ENCODE data around the gene TLE5.
"Not testable (repeated sequence)": the region's sequence is repeated elsewhere in the genome, so short reads cannot be mapped to it uniquely, and the experiment has no call there.

Gene TLE5

GRCh38 chr19:3061182-3062161, 823 bp downstream of the TLE5 start:
- DNase-seq (ENCODE audit: low read depth, low spot score), result no peak

- DNase-seq (ENCODE audit: low read depth, low spot score), result no peak
These were observed 1.5 kb downstream of the TLE5 start for GRCh38 chr19:3060857-3061181.

DNA sequence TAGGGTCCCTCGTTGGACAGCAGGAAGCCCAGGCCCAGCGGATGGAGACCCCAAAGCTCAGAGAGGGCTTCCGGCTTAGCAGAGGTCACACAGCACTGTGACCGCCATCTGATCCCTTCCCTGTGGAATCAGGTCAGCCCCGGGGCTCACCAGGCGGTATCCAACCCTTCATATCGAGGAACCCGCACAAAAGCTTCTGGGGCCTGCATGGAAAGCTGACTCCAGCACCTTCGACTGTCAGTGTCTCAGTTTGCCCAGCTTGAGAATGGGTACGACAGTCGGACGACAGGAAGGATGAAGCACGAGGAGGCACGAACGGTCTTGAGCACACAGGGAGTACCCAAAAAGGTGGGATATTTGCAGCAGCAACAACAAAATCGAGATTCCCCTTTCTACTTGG, 2.6 kb downstream of the TLE5 start:
- no peak for DNase-seq (ENCODE audit: low read depth, low spot score)

- no peak for DNase-seq (ENCODE audit: low read depth, low spot score)
These were observed 3.4 kb downstream of the TLE5 start for GRCh38 chr19:3058821-3059314.

DNA sequence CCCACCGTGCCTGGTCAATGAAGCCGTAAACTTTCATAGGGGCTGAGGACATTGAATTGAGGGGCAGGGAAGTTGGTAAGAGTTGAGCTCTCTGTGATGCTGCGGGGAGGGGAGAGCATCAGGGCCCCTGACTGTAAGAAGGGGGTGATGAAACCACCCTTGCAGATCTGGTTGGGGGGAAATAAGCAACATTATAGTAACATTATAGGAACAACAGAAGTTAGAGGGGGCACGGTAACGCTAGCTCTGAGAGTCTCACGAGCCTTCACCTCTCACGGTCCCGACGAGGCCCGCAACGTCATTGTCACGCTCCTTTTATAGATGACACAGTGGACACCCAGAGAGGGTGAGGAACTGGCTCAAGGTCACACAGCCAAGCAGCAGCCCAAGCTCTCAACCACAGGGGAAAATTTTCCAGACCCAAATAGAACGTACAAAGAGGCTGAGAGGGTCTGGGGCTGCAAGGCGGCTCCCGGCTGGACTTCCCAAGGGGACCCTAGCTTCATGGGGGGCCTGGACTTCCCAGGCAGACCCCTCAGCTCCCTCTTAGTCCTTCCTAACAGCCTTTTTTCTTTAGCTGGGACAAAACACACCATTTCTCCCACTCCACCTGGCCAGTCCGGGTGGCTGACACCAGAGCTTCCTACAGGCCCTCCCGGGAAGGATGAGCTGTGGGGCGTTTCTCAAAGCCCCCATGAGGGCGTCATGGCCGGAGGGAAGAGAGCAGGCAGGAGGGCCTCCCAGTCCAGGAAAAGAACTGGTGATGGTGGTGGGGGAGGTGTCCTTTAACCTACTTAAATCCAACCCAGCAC, 4.1 kb downstream of the TLE5 start:
- no peak for DNase-seq (ENCODE audit: low read depth, low spot score)

- DNase-seq (ENCODE audit: low read depth, low spot score), result no peak
These were observed 5.0 kb downstream of the TLE5 start for GRCh38 chr19:3057275-3057714.

- no peak for DNase-seq (ENCODE audit: low read depth, low spot score)
These were observed 5.7 kb downstream of the TLE5 start for GRCh38 chr19:3056417-3057088.

GRCh38 chr19:3055741-3056416, 6.4 kb downstream of the TLE5 start:
- no peak for DNase-seq (ENCODE audit: low read depth, low spot score)

DNA sequence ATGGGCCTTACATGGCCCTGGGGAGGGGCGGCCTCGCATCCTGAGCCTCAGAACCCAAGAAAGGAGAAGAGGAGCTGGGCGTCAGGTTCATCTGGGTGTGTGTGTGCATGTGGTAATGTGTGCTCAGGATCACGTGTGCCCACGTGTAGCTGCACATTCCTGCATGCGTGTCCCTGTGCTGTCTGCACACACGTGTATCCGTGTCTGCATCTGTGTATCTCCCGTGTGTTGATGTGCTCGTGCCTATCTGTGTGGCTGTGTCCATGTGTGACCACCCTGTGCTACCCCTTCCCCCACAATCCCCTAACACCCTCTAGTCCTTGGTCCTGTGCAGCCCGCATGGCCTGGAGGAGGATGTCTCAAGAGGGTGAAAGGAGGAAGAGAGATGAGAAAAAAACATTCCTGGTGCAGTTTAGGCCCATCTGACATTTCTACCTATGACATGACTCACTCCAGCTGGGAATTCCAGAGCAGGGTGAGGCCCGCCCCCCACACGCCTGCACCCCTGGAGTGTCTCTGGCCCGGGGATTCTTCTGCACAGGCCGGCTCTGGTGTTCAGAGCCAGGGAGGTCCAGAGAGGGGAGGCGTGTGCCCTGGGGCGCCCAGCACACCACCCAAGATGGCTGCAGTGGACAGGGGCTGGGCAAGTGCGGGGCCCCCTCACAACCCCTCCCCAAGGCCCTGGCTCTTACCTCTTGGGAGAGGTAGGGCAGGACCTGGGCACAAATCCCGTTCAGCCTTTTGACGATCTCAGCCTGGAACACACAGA, 7.1 kb downstream of the TLE5 start:
- DNase-seq (ENCODE audit: low read depth, low spot score), result no peak

DNA sequence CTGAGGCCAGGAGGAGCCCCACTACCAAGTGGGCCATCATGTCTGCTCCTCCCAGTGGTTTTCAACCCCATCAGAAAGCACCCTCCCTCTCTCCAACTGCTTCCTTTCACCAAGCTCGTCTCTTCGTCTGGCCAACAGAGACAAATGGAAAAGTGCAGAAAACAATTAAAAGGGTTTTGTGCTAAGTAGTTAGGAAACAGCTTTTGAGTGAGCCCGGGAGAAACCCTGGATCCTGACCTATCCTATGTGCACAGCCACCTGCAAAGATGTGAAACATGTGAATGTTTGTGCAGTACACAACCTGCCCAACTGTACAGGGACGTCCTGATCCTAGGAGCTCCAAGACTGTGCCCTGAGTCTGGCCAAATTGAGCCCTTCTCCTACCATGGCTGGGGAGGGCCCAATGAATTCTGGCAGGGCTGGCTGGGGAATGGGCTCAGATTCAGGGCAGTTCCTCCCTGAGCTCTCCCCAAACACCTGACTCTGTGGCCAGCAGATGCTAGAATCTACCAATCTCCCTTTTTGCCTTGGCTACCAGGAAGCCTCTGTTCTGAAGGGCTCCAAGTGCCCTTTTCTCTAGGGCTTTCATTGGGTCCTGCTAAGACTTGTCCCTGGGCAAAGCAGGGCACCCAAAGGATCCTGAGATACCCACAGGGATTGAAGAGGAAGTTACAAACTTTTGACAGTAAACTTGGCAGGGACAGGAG, 7.9 kb downstream of the TLE5 start:
- no peak for DNase-seq (ENCODE audit: low read depth, low spot score)

GRCh38 chr19:3053780-3054179, 8.5 kb downstream of the TLE5 start:
- no peak for DNase-seq (ENCODE audit: low read depth, low spot score)

DNA sequence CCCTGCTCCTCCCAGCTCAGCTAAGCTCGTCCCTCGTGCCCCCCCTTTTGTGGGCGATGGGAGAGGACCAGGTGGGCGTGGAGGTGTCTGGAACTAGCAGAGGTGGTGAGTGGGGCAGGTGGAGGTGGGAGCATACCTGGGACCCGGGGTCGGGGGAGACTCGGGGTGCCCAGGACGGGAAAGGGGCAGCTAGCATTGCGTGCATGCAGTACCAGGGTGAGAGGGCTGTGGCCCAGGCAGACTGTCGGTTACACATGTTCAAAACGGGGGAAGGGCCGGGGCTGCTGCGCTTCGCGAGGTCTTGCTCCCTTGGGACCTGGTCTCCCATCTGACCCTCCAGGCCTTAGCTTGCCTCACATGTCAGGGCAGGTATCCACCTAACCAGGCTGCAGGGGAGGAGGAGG, 9.1 kb downstream of the TLE5 start:
- DNase-seq (ENCODE audit: low read depth, low spot score), result no peak

DNA sequence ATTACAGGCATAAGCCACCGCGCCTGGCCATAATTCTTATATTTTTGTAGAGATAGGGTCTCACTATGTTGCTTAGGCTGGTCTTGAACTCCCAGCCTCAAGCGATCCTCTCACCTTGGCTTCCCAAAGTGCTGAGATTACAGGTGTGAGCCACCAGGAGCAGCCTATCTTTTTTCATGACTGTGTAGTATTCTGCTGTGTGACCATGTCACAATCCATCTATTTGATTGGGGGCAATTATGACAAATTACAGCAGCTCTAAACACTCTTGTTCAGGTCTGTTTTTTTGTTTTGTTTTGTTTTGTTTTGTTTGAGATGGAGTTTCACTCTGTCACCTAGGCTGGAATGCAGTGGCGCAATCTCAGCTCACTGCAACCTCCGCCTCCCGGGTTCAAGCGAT, 12.3 kb downstream of the TLE5 start:
- not testable (repeated sequence) for DNase-seq (ENCODE audit: low read depth, low spot score)

DNA sequence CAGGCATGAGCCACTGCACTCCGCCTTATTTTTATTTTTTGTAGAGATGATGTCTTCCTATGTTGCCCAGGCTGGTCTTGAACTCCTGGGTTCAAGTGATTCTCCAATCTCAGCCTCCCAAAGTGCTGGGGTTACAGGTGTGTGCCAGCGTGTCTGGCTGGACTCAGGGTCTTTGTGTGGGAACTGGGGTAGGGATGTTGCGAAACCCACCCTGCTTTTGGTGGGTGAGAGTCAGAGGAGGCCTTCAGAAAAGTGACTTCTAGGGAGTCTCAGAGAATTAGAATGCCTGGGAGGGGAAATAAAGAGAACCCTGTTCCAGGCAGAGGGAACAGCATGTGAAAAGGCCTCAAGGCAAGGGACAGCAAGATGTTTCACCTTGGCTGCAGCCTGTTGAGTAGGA, 13.2 kb downstream of the TLE5 start:
- no peak for DNase-seq (ENCODE audit: low read depth, low spot score)

GRCh38 chr19:3048190-3048533, 14.1 kb downstream of the TLE5 start:
- DNase-seq (ENCODE audit: low read depth, low spot score), result no peak

GRCh38 chr19:3047496-3048189, 14.7 kb downstream of the TLE5 start:
- no peak for DNase-seq (ENCODE audit: low read depth, low spot score)

DNA sequence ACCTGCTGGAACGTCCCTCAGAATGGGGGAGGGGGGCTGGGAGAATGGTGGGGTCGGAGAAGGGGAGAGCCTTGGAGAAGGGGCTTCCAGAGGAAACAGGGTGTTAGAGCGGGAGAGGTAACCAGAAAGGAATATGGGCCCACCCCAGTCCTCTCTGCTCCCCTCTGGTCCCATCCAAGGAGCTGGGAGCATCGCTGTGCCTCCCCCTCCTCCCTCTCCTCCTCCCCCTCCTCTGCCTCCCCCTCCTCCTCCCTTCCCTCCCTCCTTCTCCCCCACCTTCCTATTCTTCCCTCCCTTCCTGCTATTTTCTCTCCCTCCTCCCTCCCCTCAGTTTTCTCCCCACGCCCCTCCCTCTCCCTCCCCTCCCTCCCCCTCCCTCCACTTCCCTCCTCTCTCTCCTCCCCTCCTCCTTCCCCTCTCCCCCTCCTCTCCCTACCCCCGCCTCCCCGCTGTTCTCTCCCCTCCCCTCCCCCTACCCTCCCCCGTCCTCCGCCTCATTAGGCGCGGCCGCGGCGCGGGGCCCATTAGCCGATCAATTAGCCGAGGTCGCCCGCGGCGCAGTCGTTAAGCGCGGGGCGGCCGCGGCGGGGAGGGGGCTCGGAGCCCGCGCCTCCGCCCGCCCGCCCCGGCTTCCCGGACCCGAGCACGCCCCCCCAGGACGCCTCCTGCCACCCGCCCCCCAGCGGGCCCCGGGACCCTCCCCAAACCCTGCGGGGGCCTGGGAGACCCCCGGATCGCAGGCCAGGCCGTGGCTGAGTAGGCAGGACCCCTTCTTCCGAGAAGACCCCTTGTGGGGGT, 15.4 kb downstream of the TLE5 start:
- DNase-seq (ENCODE audit: low read depth, low spot score), result no peak

DNA sequence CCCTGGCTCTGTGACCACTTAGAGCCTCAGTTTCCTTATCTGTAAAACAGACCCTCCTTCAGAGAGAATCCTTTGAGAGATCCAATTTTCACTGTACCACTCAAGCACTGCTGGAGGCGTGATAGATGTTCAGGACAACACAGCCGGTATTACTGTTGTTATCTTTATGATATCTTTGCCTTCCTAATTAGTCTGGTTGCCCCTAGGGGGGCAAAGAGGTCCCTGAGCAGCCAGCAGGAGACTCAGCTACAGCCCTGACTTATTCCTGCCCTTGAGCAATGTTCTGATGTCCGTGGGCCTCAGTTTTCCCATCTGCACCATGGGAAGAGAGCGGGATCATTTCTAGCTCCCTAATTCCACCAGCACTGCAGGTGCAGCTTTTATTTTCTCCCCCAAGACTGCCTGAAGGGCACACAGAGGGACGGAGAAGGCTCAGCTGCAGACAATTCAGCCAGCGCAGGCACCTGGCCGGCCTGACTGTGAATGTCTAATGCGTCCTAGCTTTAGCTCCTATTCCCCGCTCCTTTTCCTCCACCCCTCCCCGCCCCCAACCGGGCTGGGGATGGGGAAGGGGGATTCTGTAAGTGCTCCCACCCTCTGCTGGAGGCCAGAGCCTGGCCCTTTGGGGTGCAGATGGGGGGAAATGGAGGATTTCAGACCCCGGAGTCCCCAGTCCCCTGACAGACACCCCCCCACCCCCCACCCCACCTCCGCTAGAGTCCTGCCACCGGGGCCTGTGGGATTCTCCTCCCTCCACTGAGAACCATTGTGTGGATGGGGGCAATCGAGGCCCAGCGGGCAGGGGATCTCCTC, 16.2 kb downstream of the TLE5 start:
- no peak for DNase-seq (ENCODE audit: low read depth, low spot score)

Measured in brain pericyte (primary cell).